Heart left ventricle (tissue), 16 donors: ENCODE data around the gene HOXB4. TPM values are rescaled to one million over a fixed set of nuclear protein-coding genes. Genes with fewer than 3 reads are reported as not detected.

Experiments
- ATAC-seq, 4 donors: fragments of 200-7000 bp; cut with Tn5 transposase; one replicate each; pipeline ENCODE4 v1.9.1; 2020 to 2022; ENCODE audit warnings: moderate library complexity in 4 of 4, mild to moderate bottlenecking in 3 of 4, moderate number of reproducible peaks in 1 of 4
- DNase-seq, 5 donors: peaks; one replicate each; pipeline ENCODE4 v3.0.0-alpha.2; 2020
- H3K27ac ChIP-seq, 12 donors: fragments of 200-600 bp; sonication (generic) in 4 of 12; one replicate each; pipeline versions ENCODE4 v1.5.0 to v1.8.0; 2016 to 2022; ENCODE audit warnings: mild to moderate bottlenecking in 2 of 12
- H3K27me3 ChIP-seq, 9 donors: fragments of 200-600 bp; sonication (generic) in 2 of 9; one replicate each; pipeline versions ENCODE4 v1.5.1 to v1.8.0; 2016 to 2022; ENCODE audit warnings: mild to moderate bottlenecking in 3 of 9
- H3K36me3 ChIP-seq, 9 donors: fragments of 200-600 bp; sonication (generic) in 2 of 9; one replicate each; pipeline versions ENCODE4 v1.5.0 to v1.8.0; 2018 to 2022; ENCODE audit warnings: mild to moderate bottlenecking in 2 of 9
- H3K4me1 ChIP-seq, 12 donors: fragments of 200-600 bp; sonication (generic) in 4 of 12; one replicate each; pipeline versions ENCODE4 v1.5.0 to v1.8.0; 2016 to 2022; ENCODE audit warnings: mild to moderate bottlenecking in 3 of 12
- H3K4me3 ChIP-seq, 12 donors: fragments of 200-600 bp; sonication (generic) in 4 of 12; one replicate each; pipeline versions ENCODE4 v1.5.0 to v1.8.0; 2017 to 2022; ENCODE audit warnings: mild to moderate bottlenecking in 9 of 12, moderate library complexity in 4 of 12
- H3K9me3 ChIP-seq, 12 donors: fragments of 200-600 bp; sonication (generic) in 4 of 12; one replicate each; pipeline versions ENCODE4 v1.5.0 to v1.8.0; 2016 to 2022; ENCODE audit warnings: mild to moderate bottlenecking in 1 of 12
- POLR2A ChIP-seq, 2 donors: fragments of 450-650 bp; IDR thresholded peaks; one replicate each; pipeline ENCODE4 v1.6.1; 2017; ENCODE audit warnings: antibody characterized with exemption in 2 of 2, mild to moderate bottlenecking in 2 of 2, moderate library complexity in 2 of 2
- WGBS, 4 donors: extraction: QIAGEN DNeasy Blood & Tissue Kit in 2 of 4; methylation state at CpG; one replicate each; pipeline versions ENCODE4 v1.1.5 to v1.1.7; 2013 to 2018; 5-methylcytosine and 5-hydroxymethylcytosine counted together
- intact Hi-C, 10 donors: fragments of 100-400 bp; cut with DNase I; formaldehyde crosslinking; loops; one replicate each; pipeline versions ENCODE4 v1.11.1 to v1.14.2; 2022
- polyA plus RNA-seq, 2 donors: library from polyadenylated mRNA; stranded (reverse); fragments of 200-250 nt; gene quantifications; one replicate each; pipeline ENCODE4 v1.2.3, GENCODE V29; 2013
- total RNA-seq, 9 donors: library from RNA; depleted of rRNA in 2 of 9; stranded (reverse); fragments of >200 nt in 2 of 9; fragmentation: NEBNext Ultra II Directional in 3 of 9; extraction: Animal tissue kit (Norgen Biotek cat#: 25700) in 3 of 9; gene quantifications; one replicate each; pipeline versions ENCODE4 v1.1.0 to v1.2.4, GENCODE V29; 2016 to 2023
- TF ChIP-seq, protein P1 (sequence below), 12 donors: fragments of 200-600 bp; sonication (generic) in 4 of 12; IDR thresholded peaks; one replicate each; pipeline versions ENCODE4 v1.5.0 to v1.8.0; 2018 to 2022; ENCODE audit warnings: antibody characterized with exemption in 12 of 12, mild to moderate bottlenecking in 5 of 12
- donor health status: ischemic (EF 13 %, LVEDD 7.1; RV severe dilation, severe dysfunction).
- donor health status: healthy with polysubstance abuse.
- donor health status: DM: no; HTN: yes; CAD: no.
- donor health status: DM: no; HTN: no; CAD: no.
- donor health status: ischemic (EF 25% LVEDD 6.9; RV normal size, moderate dysfunction).
- donor health status: ischemic (EF 25% LVEDD 5.7; RV mildly dilated, moderate dysfunction).
- donor health status: healthy.
- donor health status: DM: yes; HTN: yes; CAD: no.
- donor health status: ischemic (EF 35%, LVEDD 5.7; RV mildly dilated, moderate dysfunction).
- donor health status: nonischemic (EF 11% LVEDD 7.7; RV severe dilation, severe dysfunction).
- donor health status: DM: yes; HTN: yes; CAD: no.
- donor health status: PGD.
- donor health status: ischemic (EF 29% LVEDD 5.4; RV normal size, mild dysfunction).
- donor health status: nonischemic (EF 23%, LVEDD 6.1; RV moderate dilation, normal function).

HOXB4 gene
- total and polyA plus RNA-seq, 11 donors, result 0.27 to 2.8 (median 0.59) TPM; not detected in 1

DNA sequence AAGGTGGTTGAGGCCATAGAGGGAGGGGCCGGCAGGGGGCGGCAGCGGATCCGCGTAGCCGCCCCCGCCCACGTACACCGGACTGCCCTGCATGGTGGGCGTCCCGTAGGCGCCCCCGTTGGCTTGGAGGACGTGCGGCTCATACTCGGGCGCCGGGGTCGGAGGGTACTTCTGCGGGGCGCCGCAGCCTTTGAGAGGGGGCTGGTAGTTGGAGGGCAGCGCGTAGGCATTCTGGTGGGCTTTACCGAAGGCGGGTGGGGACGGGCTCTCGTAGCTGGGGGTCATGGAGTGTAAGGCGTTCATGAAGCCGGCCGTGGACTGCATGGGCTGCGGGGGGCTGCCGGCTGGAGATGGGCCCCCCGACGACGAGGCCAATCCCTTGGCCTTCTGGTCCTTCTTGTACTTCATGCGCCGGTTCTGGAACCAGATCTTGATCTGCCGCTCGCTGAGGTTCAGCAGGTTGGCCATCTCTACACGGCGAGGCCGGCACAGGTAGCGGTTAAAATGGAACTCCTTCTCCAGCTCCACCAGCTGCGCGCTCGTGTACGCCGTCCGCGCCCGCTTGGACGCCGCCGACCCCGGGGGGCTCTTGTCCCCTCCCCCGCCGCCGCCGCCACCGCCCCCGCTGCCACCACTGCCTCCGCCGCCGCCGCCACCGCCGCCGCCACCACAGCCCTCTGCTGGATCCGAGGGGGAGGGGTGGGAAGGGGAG lies 27.5 kb downstream of the HOXB4 start:
- intact Hi-C loops, result no loop called here
- Histone ChIP-seq H3K27ac (peak overlapping the region in 1 of 12 donors; percentile 90), H3K4me3 (no peak overlapping the region), H3K9me3 (no peaks in the 10 kb centered on the region), H3K36me3 (peaks cover 0 to 10% (median 0%) of the 10 kb centered on the region in 9 donors), H3K4me1 (peaks cover 0 to 40% (median 7%) of the 10 kb centered on the region in 12 donors), H3K27me3 (peaks cover 0 to 94% (median 66%) of the 10 kb centered on the region in 9 donors)
- DNase-seq (no peak), ATAC-seq (no peak)
- TF ChIP-seq, protein P1, sequence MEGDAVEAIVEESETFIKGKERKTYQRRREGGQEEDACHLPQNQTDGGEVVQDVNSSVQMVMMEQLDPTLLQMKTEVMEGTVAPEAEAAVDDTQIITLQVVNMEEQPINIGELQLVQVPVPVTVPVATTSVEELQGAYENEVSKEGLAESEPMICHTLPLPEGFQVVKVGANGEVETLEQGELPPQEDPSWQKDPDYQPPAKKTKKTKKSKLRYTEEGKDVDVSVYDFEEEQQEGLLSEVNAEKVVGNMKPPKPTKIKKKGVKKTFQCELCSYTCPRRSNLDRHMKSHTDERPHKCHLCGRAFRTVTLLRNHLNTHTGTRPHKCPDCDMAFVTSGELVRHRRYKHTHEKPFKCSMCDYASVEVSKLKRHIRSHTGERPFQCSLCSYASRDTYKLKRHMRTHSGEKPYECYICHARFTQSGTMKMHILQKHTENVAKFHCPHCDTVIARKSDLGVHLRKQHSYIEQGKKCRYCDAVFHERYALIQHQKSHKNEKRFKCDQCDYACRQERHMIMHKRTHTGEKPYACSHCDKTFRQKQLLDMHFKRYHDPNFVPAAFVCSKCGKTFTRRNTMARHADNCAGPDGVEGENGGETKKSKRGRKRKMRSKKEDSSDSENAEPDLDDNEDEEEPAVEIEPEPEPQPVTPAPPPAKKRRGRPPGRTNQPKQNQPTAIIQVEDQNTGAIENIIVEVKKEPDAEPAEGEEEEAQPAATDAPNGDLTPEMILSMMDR (IDR thresholded peaks at IDR 0.05), result no peak
- TF ChIP-seq POLR2A (IDR thresholded peaks at IDR 0.05), result no peak
- WGBS, 4 donors, result 36 to 58% (median 45%) methylated on average over 31 to 70 of the region's 70 CpGs

DNA sequence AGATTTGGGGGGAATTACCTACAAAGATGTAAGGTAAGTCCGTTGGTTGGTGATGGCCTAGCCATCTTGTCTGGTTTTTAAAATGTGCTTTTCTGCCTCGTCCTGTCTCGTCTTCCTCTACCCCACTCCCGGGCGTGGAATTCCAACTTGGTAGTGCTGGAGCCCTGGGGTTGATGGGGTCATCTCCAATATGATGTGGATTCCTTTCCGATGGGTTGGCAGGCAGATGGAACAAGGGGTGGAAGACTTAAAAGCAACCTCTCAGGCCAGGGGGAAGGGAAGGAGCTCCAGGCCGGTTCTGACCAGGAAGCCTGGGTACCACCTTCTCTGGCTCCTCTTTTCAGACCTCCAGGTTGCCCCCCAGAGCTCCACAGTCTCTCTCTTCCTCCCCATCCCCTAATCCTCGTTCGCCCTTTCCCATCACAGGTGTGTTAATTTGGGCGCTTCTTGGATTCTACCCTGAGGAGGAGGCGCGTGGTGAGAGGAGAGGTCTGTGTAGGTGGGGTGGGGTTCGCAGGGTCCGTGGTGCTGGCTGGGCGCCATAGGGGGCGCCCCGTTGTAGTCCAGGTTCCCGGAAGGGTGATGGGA lies 28.1 kb downstream of the HOXB4 start:
- H3K36me3 ChIP-seq, result peaks cover 0 to 10% (median 0%) of the 10 kb centered on the region in 9 donors
- peaks cover 0 to 47% (median 8%) of the 10 kb centered on the region in 12 donors for H3K4me1 ChIP-seq
- no peaks in the 10 kb centered on the region for H3K9me3 ChIP-seq
- TF ChIP-seq, protein P1 (IDR thresholded peaks at IDR 0.05), result peak in 1 of 12 donors; percentile 7
- no peak for TF ChIP-seq POLR2A (IDR thresholded peaks at IDR 0.05)
- no peak for ATAC-seq
- H3K4me3 ChIP-seq, result no peak overlapping the region
- peaks cover 0 to 96% (median 64%) of the 10 kb centered on the region in 9 donors for H3K27me3 ChIP-seq
- WGBS, 4 donors, result 42 to 68% (median 57%) methylated on average over 11 to 18 of the region's 18 CpGs
- intact Hi-C loops, result no loop called here
- peak overlapping the region in 1 of 12 donors; percentile 90 for H3K27ac ChIP-seq
- DNase-seq, result no peak

DNA sequence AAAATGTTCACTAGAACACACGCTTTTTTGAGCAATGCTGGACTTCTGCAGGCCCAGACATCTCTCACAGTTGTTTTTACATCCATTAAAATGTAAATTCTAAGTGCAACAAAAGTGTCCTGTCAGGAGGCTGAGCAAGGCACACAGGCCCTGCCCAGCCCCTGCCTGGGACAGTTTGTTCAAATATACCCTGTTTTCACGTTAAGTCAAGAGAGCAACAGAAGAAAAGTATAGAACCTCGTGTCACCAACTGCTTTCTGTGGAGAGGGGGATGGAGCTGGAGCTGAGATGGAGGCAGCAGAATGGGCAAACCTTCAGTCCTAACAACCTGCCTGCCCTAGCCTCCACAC lies 28.9 kb downstream of the HOXB4 start:
- H3K4me3 ChIP-seq, result no peak overlapping the region
- DNase-seq (no peak), ATAC-seq (no peak)
- intact Hi-C loops, result no loop called here
- H3K27me3 ChIP-seq, result peaks cover 0 to 96% (median 62%) of the 10 kb centered on the region in 9 donors
- H3K36me3 ChIP-seq, result peaks cover 0 to 10% (median 0%) of the 10 kb centered on the region in 9 donors
- H3K27ac ChIP-seq, result peak overlapping the region in 1 of 12 donors; percentile 90
- TF ChIP-seq POLR2A (IDR thresholded peaks at IDR 0.05), result no peak
- TF ChIP-seq, protein P1 (IDR thresholded peaks at IDR 0.05), result no peak
- peaks cover 0 to 46% (median 9%) of the 10 kb centered on the region in 12 donors for H3K4me1 ChIP-seq
- WGBS, 4 donors, result 52 to 69% (median 62%) methylated on average over 3 of the region's 3 CpGs
- H3K9me3 ChIP-seq, result no peaks in the 10 kb centered on the region

DNA sequence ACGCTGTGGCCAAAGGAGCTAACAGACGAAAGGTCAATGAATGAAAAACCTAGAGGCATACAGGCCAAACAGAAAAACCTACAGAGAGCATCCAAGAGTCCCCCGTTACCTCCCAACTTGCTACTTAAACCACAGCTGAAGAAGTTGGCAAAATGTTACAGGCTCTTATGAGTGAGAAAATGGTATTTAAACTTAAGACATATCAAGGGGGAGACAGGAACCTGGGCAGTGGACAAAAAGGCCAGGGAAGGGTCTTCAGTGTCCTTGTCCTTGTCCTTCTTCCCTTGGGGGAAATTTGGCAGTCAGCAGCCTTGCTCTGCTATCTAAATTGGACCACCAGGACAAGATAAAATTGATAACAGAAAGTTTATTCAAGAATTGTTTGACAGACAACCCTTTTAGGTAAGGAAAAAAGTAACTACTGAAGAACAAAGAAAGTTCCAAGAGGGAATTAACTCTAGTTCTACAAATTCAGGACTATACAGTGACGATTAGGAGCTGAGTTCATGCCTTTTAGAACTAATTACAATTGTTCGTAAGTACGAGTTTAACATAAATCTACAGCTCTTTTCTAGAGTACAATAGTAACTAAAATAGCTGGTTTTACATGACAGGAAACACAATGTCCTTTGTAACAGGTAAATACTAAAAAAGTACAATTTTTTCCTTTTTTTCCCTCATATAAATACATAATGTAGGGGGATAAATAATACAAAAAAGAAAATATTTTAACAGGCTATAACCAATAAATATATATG lies 29.4 kb downstream of the HOXB4 start:
- peak overlapping the region in 2 of 12 donors; percentile 90 to 94 for H3K27ac ChIP-seq
- peaks cover 0 to 45% (median 9%) of the 10 kb centered on the region in 12 donors for H3K4me1 ChIP-seq
- DNase-seq (no peak), ATAC-seq (no peak)
- intact Hi-C loops, result no loop called here
- 45 to 62% (median 61%) methylated on average over 6 of the region's 6 CpGs for WGBS, 4 donors
- peak overlapping the region in 1 of 12 donors; percentile 44 for H3K4me3 ChIP-seq
- TF ChIP-seq, protein P1 (IDR thresholded peaks at IDR 0.05), result no peak
- H3K9me3 ChIP-seq, result no peaks in the 10 kb centered on the region
- H3K36me3 ChIP-seq, result peaks cover 0 to 10% (median 0%) of the 10 kb centered on the region in 9 donors
- H3K27me3 ChIP-seq, result peaks cover 0 to 96% (median 58%) of the 10 kb centered on the region in 9 donors
